GM19043 (cell line): Measurements from ENCODE around the gene TAF11L14.
"Not testable (repeated sequence)": the region's sequence is repeated elsewhere in the genome, so short reads cannot be mapped to it uniquely, and the experiment has no call there.

Experiments used
- ATAC-seq: cut with Tn5 transposase; IDR thresholded peaks from one replicate; pipeline ENCODE4 v1.9.1; 2021; ENCODE audit warnings: low read depth; ENCODE audit not compliant: unreplicated experiment

Gene TAF11L14

GRCh38 chr5:17634160-17634559, at the start of gene TAF11L14:
TSS of gene TAF11L14 (plus strand) at chr5:17634460.
- no peak for ATAC-seq

GRCh38 chr5:17585658-17586057, 48.6 kb upstream of the TAF11L14 start, which contains the start of gene TAF11L7:
TSS of gene TAF11L7 (minus strand) at chr5:17585758.
- not testable (repeated sequence) for ATAC-seq

- not testable (repeated sequence) for ATAC-seq
Measured at GRCh38 chr5:17590860-17591259, 43.4 kb upstream of the TAF11L14 start, which contains the start of gene TAF11L8. TSS of gene TAF11L8 (minus strand) at chr5:17590960.

DNA sequence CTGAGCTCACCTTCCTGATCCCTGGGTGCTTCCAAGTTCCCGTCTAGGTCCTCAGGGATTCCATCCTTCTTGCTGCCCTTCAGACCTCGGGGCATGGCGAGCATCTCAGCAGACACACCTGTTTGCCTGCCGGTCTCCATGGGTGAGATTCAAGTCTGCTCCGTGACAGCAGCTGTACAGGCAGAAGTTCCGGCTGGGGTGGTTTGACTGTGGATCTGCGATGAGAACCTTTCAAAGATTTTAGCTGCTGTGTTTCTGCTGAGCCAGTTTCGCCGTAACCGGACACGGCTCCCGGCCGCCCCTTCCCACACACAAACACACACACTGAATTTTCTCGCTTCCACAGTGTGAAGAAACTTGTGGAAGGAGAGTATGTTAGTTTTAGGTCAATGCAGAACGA, 40.0 kb upstream of the TAF11L14 start, which contains the start of gene TAF11L9:
Gene TAF11L9, minus strand, starts transcription at position 140 of the 400 bp plus-strand sequence.
- ATAC-seq, result not testable (repeated sequence)

- ATAC-seq, result not testable (repeated sequence)
Measured at GRCh38 chr5:17597728-17598127, 36.5 kb upstream of the TAF11L14 start, which contains the start of gene TAF11L10. TSS of gene TAF11L10 (minus strand) at chr5:17597828.

- not testable (repeated sequence) for ATAC-seq
Measured at GRCh38 chr5:17603880-17604279, 30.4 kb upstream of the TAF11L14 start, which contains the start of gene TAF11L11. TSS of gene TAF11L11 (plus strand) at chr5:17604183.

DNA sequence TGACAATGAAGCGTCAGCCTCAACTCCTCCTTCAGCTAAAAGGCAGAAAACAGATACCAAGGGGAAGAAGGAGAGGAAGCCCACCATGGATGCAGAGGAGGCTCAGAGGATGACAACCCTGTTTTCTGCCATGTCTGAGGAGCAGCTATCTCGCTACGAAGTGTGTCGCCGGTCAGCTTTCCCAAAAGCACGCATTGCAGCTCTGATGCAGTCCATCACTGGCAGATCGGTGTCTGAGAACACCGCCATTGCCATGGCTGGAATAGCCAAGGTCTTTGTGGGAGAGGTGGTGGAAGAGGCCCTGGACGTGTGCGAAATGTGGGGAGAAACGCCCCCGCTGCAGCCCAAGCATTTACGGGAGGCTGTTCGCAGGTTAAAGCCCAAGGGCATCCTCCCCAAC, 29.3 kb upstream of the TAF11L14 start:
- no peak for ATAC-seq

- not testable (repeated sequence) for ATAC-seq
Measured at GRCh38 chr5:17607461-17607860, 26.8 kb upstream of the TAF11L14 start.

GRCh38 chr5:17610092-17610491, 24.2 kb upstream of the TAF11L14 start, which contains the start of gene TAF11L12:
TSS of gene TAF11L12 (plus strand) at chr5:17610392.
- not testable (repeated sequence) for ATAC-seq

- no peak for ATAC-seq
Measured at GRCh38 chr5:17614872-17615605, 19.2 kb upstream of the TAF11L14 start.

GRCh38 chr5:17619354-17619753, 14.9 kb upstream of the TAF11L14 start:
- ATAC-seq, result no peak

GRCh38 chr5:17620627-17621026, 13.6 kb upstream of the TAF11L14 start:
- ATAC-seq, result no peak

GRCh38 chr5:17625686-17626085, 8.6 kb upstream of the TAF11L14 start:
- no peak for ATAC-seq

GRCh38 chr5:17631788-17632187, 2.5 kb upstream of the TAF11L14 start, which contains the start of gene TAF11L13:
TSS of gene TAF11L13 (plus strand) at chr5:17632088.
- ATAC-seq, result not testable (repeated sequence)

- not testable (repeated sequence) for ATAC-seq
Measured at GRCh38 chr5:17649232-17649631, 15.0 kb downstream of the TAF11L14 start.

DNA sequence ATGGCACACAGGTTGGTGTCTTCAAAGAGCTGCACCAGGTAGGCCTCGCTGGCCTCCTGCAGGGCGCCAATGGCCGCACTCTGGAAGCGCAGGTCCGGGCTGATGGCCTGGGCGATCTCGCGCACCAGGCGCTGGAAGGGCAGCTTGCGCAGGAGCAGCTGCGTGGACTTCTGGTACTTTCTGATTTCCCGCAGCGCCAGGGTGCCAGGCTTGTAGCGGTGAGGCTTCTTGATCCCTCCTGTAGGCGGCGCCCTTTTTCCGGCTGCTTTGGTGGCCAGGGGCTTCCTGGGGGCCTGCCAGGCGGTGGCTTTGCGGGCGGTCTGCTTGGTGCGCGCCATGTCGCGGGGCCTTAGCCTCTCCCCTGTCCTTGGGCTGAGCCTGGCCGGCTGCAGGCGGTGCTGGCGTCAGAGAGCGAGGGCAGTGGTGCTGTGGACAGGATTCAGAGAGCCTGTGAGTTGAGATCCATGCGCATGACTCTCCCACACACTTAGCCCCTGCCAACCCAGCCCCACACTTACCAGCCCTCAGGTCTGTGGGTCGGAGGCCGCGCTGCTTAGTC, 21.0 kb downstream of the TAF11L14 start:
- not testable (repeated sequence) for ATAC-seq

DNA sequence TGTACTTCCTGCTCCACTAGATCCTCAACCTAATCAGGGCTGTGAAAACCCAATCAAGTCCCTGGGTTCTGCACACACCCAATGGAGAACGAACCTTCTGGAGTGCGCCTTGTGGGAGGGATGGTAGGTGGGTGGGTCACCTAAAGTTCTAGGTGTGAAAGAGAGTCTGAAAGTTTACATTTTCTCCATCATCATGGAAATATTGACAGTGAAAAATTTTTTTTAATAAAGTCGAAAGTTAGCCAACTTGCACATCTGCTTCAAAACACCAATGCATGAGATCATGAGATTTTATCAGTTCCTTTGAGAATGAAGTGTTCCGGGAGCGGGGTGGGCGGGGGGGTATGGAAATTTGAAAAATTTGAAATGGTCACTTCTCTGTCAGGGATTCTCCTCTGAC, 21.7 kb downstream of the TAF11L14 start:
- ATAC-seq, result no peak

DNA sequence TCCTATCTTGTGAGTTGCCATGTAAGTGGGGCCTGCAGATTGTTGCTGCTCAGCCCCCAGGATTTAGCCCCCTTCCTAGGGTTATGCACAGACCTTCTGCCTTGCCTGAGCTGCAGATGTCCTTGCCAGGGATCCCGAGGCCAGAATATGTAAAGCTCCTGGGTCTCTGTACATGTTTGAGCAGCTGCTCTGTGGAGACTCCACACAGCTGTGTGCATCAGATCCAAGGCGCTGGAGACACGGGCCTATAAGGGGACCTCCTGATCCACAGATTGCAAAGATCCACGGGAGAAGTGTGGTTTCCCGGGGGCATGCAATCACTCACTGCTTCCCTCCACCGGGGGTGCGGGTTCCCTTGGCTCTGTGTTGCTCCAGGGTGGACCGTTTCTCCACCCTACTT, 28.9 kb downstream of the TAF11L14 start:
- ATAC-seq, result no peak

DNA sequence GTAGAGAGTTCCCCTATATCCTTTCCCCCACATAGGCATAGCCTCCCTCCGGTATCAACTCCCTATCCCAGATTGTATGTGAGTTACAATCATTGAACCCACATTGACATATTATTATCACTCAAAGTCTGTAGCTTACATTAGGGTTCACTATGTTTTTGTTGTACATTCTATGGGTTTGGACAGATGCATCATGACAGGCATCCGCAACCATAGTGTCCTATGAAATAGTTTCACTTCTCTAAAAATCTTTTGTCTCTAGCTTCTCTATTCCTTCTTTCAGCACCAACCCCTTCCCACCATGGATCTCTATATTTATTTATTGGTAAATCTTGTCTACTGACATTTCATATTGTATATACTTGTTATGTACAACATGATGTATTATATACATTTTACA, 31.6 kb downstream of the TAF11L14 start:
- ATAC-seq, result no peak

GRCh38 chr5:17666726-17667235, 32.5 kb downstream of the TAF11L14 start:
- no peak for ATAC-seq

DNA sequence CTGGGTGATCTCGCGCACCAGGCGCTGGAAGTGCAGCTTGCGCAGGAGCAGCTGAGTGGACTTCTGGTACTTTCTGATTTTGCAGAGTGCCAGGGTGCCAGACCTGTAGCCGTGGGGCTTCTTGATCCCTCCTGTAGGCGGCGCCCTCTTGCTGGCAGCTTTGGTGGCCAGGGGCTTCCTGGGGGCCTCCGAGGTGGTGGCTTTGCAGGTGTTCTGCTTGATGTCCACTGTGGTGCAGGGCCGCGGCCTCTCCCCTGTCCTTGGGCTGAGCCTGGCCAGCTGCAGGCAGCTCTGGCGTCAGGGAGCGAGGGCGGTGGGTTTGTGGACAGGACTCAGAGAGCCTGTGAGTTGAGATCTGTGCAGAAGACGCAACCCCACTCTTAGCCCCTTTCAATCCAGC, 36.1 kb downstream of the TAF11L14 start:
- ATAC-seq, result no peak
